ENCODE results near the gene GH2. TPM values are rescaled to one million over a fixed set of nuclear protein-coding genes. Genes with fewer than 3 reads are reported as not detected.
"Not testable (repeated sequence)": the region's sequence is repeated elsewhere in the genome, so short reads cannot be mapped to it uniquely, and the experiment has no call there.

The GH2 gene
- total RNA-seq, 1 donor from 2014 or later: not detected

DNA sequence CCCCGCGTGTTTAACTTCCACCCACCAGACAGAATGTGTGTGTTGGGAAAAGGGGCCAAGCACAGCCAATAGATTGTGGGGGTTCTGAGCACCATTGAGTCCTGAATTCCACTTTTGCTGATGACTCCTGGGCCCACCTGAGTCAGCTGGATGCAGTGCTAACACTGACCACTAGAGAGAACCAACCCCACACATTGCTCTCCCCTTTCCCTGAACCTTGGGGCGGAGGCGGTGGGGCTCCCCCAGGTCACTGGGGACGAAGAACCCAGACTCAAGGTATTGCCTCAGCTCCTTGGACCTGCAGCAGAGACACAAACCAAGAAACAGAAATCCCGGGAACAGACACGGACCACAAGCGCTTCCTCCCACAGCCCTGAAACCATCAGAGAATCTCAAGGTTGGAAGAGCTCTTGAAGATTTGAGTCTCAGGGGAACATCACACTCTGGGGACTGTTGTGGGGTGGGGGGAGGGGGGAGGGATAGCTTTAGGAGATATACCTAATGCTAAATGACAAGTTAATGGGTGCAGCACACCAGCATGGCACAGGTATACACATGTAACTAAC, 7.6 kb downstream of the GH2 start:
- not testable (repeated sequence) for DNase-seq (ENCODE audit: low read depth in 2 of 2)

GRCh38 chr17:63873577-63873976, 8.2 kb downstream of the GH2 start, which contains the start of gene CSH2:
TSS of gene CSH2 (minus strand) at chr17:63873677. CDS start at chr17:63873614, 63 bp downstream.
- not testable (repeated sequence) for DNase-seq (ENCODE audit: low read depth in 2 of 2)

- DNase-seq (ENCODE audit: low read depth in 2 of 2): not testable (repeated sequence)
Observed at GRCh38 chr17:63871646-63872365, 9.9 kb downstream of the GH2 start.

DNA sequence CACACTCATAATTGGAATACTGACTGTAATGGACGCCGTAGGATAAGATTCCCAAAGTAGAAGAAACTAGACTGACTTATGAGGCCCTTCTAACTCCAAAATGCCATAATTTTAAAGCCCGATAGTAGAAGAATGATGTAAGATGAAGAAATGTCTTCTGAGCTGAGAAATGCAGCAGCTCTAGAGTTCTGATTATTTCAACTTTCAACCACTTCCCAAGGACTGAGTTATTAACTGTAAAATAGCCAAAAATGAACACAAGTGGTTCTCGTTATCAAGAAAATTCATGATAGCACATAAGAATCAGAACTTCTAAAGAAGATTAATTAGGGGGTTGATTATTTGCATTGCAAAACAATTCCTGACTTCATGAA, 11.5 kb downstream of the GH2 start:
- DNase-seq (ENCODE audit: low read depth in 2 of 2): not testable (repeated sequence)

- not testable (repeated sequence) for DNase-seq (ENCODE audit: low read depth in 2 of 2)
Observed at GRCh38 chr17:63869491-63870291, 12.1 kb downstream of the GH2 start.

DNA sequence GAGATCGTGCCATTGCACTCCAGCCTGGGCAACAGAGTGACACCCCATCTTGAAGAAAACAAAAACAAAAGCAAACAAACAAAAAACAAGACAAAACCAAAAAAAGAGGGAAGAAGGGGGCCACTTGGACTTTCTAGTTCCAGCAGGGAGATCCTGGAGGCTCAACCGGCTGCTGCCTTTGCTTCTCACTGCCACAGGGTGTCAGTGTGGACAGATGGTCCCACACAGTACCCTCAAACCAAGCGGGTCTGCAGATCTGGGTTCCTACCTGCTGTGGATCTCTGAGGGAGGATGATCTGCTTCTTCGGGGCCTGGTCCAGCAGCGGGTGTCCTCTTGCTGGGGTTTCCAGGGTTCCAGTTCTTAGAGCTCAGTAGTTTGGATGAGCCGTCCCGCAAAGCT, 15.1 kb downstream of the GH2 start:
- not testable (repeated sequence) for DNase-seq (ENCODE audit: low read depth in 2 of 2)

- DNase-seq (ENCODE audit: low read depth in 2 of 2): no peak
Observed at GRCh38 chr17:63859257-63859656, 22.5 kb downstream of the GH2 start.

- DNase-seq (ENCODE audit: low read depth in 2 of 2): not testable (repeated sequence)
Observed at GRCh38 chr17:63856425-63856824, 25.3 kb downstream of the GH2 start.

- no peak for DNase-seq (ENCODE audit: low read depth in 2 of 2)
Observed at GRCh38 chr17:63855185-63855584, 26.6 kb downstream of the GH2 start.

GRCh38 chr17:63854709-63855108, 27.0 kb downstream of the GH2 start:
- DNase-seq (ENCODE audit: low read depth in 2 of 2): no peak

DNA sequence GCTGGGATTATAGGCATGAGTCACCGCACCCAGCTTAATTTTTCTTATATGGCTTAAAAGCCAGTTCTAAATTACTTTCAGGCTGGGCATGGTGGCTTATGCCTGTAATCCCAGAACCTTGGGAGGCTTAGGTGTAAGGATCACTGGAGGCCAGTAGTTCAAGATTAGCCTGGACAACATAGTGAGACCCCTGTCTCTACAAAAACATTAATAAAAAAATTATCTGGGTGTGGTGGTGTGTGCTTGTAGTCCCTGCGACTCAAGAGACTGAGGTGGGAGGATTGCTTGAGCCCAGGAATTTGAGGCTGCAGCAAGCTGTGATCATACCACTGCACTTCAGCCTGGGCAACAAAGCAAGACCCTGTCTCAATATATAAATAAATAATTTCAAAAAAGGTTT, 28.5 kb downstream of the GH2 start:
- DNase-seq (ENCODE audit: low read depth in 2 of 2): no peak

DNA sequence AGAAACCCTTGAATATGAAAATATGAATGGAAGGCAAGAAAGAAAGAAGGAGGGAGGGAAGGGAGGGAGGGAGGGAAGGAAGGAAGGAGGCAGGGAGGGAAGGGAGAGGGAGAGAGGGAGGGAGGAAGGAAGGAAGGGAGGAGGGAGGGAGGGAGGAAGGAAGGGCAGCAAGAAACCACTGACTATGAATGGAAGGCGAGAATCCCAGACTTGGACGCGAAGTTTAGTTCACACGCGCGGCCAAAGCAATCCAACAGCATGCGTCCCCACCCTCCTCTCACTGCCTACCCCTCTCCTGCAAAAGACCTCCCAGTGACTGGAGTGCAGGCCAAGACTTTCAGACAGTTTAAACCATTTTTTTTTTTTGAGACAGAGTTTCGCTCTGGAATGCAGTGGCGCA, 31.3 kb downstream of the GH2 start:
- DNase-seq (ENCODE audit: low read depth in 2 of 2): no peak

GRCh38 chr17:63848834-63849689, 32.7 kb downstream of the GH2 start:
- DNase-seq (ENCODE audit: low read depth in 2 of 2): peak; percentile 81 to 91

DNA sequence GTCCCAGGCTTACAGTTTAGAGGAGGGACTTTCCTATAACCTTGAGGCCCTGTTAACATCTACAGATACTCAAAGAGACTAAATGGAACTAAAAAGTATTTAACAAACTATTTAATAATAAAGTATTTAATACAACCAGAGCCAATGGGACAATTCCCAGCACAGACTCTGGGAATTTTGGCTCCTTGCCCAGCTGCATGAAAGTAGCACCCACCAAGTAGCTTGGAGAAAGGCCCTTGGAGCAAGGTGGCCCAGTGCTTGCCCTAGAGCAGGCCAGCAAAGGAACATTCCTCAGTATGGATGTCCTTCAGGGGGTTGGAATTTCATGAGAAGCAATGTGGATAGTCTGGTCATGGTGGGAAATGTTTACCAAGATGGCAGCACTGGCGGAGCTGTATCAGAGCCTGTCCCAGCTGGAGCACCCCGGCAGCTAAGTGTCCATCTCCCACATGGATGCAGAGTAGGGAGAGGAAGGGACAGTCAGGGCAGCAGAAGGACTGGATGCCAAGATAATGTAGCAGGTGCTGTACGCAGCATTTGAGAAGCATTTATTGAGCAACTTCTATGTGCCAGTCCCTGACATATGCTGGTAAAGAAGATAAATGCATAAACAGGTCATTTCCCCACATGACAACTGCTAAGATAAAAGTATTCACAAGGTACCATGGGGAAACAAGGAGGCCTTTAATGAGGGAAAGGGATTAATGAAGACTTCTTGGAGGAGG, 34.1 kb downstream of the GH2 start:
- DNase-seq (ENCODE audit: low read depth in 2 of 2): no peak

GRCh38 chr17:63845509-63845908, 36.2 kb downstream of the GH2 start:
- no peak for DNase-seq (ENCODE audit: low read depth in 2 of 2)

DNA sequence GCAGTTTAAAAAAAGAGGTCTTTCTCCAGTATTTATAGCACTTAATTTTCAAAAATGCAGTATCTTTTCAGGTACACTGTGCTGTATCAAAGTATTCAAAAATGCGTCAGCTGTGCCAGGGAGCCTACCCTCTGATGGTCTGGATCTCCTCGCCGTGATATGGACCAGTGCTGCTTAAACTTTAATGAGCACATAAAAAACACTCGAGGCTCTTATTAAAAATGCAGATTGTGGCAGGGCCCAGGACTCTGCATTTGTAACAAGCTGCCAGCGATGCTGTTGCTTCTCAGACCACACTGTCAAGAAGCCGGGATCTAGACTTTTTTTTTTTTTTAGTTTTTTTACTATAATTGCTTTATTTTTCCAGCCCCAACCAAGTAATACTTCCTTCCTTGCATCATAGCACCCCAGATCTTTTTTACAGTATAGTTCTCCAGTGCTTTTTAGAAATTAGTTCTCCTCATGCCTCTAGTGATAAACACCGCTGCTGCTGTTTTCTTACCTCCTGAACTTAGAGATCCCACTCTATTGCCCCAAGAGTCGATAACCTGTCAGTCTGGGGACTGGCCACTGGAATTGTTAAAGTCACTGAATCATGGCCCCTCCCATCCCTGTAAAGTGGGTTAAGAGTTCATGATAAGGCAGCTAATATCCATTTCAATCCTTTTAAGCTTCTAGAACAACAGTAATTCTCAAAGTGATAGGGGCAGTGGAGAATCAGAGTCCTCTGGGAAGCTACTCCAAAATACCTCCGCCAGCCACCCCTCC, 37.6 kb downstream of the GH2 start:
- no peak for DNase-seq (ENCODE audit: low read depth in 2 of 2)

DNA sequence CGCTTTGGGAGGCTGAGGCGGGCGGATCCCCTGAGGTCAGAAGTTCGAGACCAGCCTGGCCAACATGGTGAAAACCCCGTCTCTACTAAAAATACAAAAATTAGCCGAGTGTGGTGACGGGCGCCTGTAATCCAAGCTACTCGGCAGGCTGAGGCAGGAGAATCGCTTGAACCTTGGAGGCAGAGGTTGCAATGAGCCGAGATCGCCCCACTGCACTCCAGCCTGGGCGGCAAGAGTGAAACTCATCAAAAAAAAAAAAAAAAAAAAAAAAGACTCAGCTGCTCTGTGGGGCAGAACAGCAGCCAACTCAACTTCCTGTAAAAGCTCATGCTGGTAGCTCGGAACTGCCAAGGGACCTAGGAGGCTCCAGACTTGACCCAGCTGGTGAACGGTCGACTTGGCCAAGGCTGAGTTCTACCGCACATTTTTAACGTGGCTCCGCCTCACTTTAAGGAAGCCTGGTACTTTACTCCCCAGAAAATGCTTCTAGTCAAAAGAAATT, 38.3 kb downstream of the GH2 start:
- DNase-seq (ENCODE audit: low read depth in 2 of 2): peak; percentile 68 to 82

DNA sequence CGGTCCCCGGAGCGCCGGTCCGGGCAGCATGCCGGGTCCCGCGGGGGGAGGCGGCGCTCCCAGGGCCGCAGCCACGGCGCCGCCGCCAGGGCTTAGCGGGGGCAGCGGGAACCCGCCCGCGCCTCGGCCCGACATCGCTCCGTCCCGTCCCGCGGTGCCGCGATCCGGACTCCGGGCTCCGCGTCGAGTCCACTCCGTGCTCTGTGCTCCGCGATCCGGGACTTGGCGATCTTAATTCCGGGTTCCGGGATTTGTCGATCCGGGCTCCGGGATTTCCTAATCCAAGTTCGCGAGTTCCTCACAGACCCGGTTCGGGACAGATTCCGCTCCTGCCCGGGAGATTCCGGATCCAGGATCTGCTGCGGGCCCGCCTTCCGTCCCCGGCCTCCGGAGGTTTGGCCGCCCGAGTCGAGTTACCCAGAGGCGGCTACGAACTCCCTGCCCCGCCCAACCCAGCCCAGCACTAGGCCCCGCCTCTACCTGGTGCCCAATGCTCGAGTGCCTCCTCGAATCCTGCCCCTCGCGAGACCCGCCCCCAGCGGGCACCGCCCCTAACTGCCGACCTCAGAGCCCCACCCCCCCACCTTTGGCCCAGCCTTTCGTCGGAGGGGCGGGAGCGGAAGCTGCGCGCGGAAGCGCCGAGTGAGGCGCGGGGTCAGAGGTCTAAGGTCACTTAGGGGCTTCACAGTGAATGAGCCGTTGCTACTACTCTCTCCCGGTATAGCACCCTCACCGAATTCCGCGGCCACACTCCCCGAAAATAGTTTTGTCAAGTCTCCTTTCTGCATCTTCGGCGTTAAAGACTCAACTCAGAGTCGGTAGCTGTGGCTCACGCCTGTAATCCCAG, 39.0 kb downstream of the GH2 start, which contains the start of gene SMARCD2:
Gene SMARCD2, minus strand, starts transcription at position 146 of the 847 bp plus-strand sequence. Its CDS starts 11 bp downstream, at position 135.
- DNase-seq (ENCODE audit: low read depth in 2 of 2): peak; percentile 99

DNA sequence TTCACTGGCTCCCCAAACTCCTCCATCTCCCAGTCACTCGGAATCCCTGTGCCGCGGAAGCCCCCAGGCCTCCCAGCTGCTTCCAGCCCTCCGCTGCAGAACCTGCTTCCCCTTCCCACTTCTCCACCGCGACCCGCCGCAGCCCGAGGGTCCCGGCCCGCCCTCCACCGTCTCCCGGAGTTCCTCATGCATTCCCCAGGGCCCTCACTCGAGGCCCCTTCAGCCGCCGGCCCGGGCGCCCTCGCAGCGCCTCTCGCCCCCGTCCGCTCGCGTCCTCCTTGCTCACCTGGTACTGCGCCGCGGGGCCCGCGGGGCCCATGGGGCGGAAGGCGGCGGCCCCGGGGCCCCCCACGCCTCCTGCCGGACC, 39.6 kb downstream of the GH2 start:
- DNase-seq (ENCODE audit: low read depth in 2 of 2): no peak
